GM20000 (cell line): Measurements from ENCODE around the gene RANBP9.

Source experiments
- DNase-seq: peaks from one replicate; pipeline ENCODE4 v3.0.0; 2012; ENCODE audit warnings: low spot score
- CTCF ChIP-seq: IDR thresholded peaks from 2 replicates; pipeline ENCODE4 v1.5.1; 2012; ENCODE audit warnings: mild to moderate bottlenecking, control low read depth; ENCODE audit errors: extremely low read depth, missing control alignments

The RANBP9 gene

GRCh38 chr6:13687917-13688351 is 23.7 kb downstream of the RANBP9 start:
- no peak for DNase-seq
- TF ChIP-seq CTCF: no peak

GRCh38 chr6:13684855-13685254 is 26.8 kb downstream of the RANBP9 start:
- no peak for DNase-seq
- no peak for TF ChIP-seq CTCF

- no peak for DNase-seq
- TF ChIP-seq CTCF: no peak
Observed at GRCh38 chr6:13683038-13683437, 28.6 kb downstream of the RANBP9 start.

GRCh38 chr6:13682346-13682745 is 29.3 kb downstream of the RANBP9 start:
- TF ChIP-seq CTCF: no peak
- DNase-seq: no peak

- peak; percentile 32 for DNase-seq
- no peak for TF ChIP-seq CTCF
Observed at GRCh38 chr6:13681305-13682061, 30.2 kb downstream of the RANBP9 start.

GRCh38 chr6:13680448-13680968 is 31.1 kb downstream of the RANBP9 start:
- no peak for TF ChIP-seq CTCF
- DNase-seq: no peak

- no peak for TF ChIP-seq CTCF
- no peak for DNase-seq
Observed at GRCh38 chr6:13679996-13680395, 31.6 kb downstream of the RANBP9 start.
